NCI-H2196 (cell line): ENCODE measurements around the gene RAB43.
"Not testable (repeated sequence)": the region's sequence is repeated elsewhere in the genome, so short reads cannot be mapped to it uniquely, and the experiment has no call there.

Experiments
- DNase-seq: peaks from one replicate; lab custom pipeline; 2025; ENCODE audit not compliant: unreplicated experiment; lab: John Stamatoyannopoulos, UW

Gene RAB43

GRCh38 chr3:129122412-129123011 is 908 bp upstream of the RAB43 start:
- no peak for DNase-seq

GRCh38 chr3:129121016-129121791 is 400 bp downstream of the RAB43 start:
- DNase-seq, result no peak

GRCh38 chr3:129120254-129121004 is 1.2 kb downstream of the RAB43 start:
- DNase-seq, result peak; percentile 70

GRCh38 chr3:129119365-129120100 is 2.1 kb downstream of the RAB43 start:
- no peak for DNase-seq

- no peak for DNase-seq
Observed at GRCh38 chr3:129118745-129119144, 2.9 kb downstream of the RAB43 start.

GRCh38 chr3:129117134-129117533 is 4.5 kb downstream of the RAB43 start:
- no peak for DNase-seq

- DNase-seq, result no peak
Observed at GRCh38 chr3:129116482-129116946, 5.1 kb downstream of the RAB43 start.

- no peak for DNase-seq
Observed at GRCh38 chr3:129114455-129114854, 7.1 kb downstream of the RAB43 start.

GRCh38 chr3:129112308-129113052 is 9.1 kb downstream of the RAB43 start:
- no peak for DNase-seq

GRCh38 chr3:129111076-129111780 is 10.4 kb downstream of the RAB43 start:
- DNase-seq, result not testable (repeated sequence)

- DNase-seq, result no peak
Observed at GRCh38 chr3:129107793-129108192, 13.8 kb downstream of the RAB43 start.

- no peak for DNase-seq
Observed at GRCh38 chr3:129106866-129107565, 14.6 kb downstream of the RAB43 start.

- DNase-seq, result peak; percentile 36
Observed at GRCh38 chr3:129106320-129106719, 15.3 kb downstream of the RAB43 start.

- no peak for DNase-seq
Observed at GRCh38 chr3:129105862-129106261, 15.7 kb downstream of the RAB43 start.

GRCh38 chr3:129104498-129105079 is 17.0 kb downstream of the RAB43 start:
- DNase-seq, result no peak

- DNase-seq, result no peak
Observed at GRCh38 chr3:129104051-129104450, 17.6 kb downstream of the RAB43 start.

GRCh38 chr3:129103296-129103695 is 18.3 kb downstream of the RAB43 start:
- DNase-seq, result no peak

- DNase-seq, result no peak
Observed at GRCh38 chr3:129101370-129102138, 20.1 kb downstream of the RAB43 start.
